HT-29 (cell line): ENCODE data around the gene C1GALT1C1. TPM values are rescaled to one million over a fixed set of nuclear protein-coding genes. Genes with fewer than 3 reads are reported as not detected.
"Not testable (repeated sequence)": the region's sequence is repeated elsewhere in the genome, so short reads cannot be mapped to it uniquely, and the experiment has no call there.

ENCODE experiments used
- DNase-seq: peaks from one replicate; pipeline ENCODE4 v3.0.0-alpha.2; 2015; ENCODE audit warnings: low spot score
- total RNA-seq: library from RNA; depleted of rRNA; stranded (reverse); fragments of >200 nt; shearing (Covaris generic); gene quantifications from 2 replicates; pipeline ENCODE4 v1.2.3, GENCODE V29; 2014; rRNA removed

The C1GALT1C1 gene
- total RNA-seq = 17.7 and 18.6 TPM in 2 replicates

DNA sequence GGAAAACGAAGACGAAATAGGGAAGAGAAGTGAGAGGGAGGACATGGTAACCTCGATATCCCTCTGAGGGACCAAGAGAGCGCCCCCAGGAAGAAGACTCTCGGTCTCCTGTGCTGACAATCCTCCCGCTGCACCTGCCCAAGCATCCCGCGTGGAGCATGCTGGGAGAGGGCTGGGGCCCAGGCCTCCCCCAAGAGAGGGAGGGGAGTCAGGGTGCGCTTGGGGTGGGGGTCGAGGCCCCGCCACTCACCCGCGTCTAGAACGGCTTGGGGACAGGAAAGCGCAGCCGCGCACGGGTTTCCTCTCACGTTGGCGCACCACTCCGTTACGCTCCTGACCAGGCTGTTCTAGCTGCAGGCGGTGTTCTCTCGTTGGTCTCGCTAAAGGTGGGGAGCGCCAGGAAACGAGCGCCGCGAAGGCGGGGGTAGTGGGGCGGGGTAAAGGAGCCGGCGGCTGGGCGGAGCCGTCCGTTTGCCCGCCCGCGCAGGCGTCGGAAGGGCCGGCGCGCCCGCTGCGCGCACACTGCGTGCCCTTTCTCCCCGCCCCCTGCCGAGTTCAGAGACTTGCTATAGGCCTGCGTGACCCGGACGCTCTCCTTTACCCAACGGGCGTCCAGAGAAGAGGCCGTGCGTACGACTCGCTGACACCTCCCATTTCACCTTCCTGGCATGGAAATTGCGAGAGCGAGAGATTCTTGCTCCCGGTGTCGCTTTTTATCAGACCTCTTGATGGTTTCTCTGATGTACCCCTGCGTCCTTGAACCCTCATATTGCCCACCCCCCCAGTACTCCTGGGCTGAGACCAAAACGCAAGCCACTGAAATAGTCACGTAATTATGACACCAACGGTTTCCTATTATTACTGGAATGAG lies at the start of gene C1GALT1C1:
TSS of gene C1GALT1C1 (minus strand) at position 388 of the 871 bp plus-strand sequence. CDS start 2,888 bp downstream, outside the sequence.
- peak; percentile 93 for DNase-seq

DNA sequence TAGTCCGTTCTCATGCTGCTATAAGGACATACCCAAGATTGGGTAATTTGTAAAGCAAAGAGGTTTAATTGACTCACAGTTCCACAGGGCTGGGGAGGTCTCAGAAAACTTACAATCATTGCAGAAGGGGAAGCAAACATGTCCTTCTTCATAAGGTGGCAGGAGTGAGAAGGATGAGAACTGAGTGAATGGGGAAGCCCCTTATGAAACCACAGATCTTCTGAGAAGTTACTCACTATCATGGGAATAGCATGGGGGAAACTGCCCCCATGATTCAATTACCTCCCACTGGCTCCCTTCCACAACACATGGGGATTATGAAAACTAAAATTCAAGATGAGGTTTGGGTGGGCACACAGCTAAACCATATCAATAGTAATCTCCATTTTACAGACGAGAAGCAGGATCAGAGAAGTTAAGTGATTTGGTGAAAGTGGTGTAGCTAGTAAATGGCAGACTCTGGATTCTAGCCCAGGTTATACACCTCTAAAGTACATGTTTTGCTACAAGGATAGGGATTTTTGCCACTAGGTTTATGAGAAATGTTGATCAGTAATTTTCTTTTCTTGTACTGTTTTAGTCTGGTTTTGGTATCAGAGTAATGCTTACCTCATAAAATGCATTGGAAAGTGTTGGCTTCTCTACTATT lies 47.3 kb upstream of the C1GALT1C1 start:
- DNase-seq = no peak

DNA sequence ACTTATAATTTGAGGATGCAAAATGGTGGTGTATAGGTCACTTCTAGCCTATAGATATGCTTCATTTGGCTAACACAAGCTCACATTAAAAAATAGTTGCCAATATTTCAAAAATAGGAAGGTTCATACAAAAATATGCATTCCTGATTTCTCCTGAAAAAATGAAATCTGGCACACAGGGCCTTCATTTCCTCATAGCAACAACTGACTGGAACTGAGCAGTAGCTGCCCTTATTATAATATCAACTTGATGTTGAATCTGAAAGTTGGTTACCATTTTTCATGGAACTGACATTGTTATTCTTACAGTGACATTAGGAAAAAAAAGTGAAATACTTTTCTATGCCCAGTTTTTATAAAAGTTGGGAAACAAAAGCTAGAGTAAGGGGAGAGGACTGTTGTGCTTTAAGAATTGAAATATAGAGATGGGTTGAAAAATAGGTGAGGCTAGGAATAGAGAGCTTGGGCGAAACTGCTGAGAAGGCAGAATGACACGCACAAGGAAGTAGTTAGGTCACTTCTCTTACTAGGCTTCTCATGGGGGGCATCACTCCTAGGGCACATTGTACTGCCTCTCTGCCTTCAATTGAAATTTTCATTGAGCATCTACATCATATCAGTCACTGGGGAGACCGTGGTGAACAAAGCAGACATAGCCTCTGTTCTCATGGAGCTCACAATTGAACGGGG lies 43.1 kb upstream of the C1GALT1C1 start:
- DNase-seq = no peak

DNA sequence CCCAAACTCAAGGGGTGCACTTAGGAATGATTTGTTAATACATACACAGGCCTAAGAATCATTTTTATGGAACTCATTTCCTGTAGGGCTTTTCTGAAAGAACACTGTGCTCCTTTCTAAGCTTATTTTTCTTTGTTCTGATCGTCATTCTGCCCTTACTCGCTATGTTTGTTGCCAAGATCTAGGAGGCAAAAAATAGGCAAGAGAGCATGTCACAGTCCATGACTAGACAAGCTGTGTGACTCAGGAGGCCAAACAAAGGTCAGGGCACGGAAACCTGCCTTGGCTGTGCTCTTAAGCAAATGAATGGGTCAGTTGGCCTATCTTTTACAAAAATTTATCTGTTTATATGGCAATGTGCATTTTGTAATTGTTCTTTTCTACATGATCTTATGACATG lies 42.5 kb upstream of the C1GALT1C1 start:
- DNase-seq = peak; percentile 41

DNA sequence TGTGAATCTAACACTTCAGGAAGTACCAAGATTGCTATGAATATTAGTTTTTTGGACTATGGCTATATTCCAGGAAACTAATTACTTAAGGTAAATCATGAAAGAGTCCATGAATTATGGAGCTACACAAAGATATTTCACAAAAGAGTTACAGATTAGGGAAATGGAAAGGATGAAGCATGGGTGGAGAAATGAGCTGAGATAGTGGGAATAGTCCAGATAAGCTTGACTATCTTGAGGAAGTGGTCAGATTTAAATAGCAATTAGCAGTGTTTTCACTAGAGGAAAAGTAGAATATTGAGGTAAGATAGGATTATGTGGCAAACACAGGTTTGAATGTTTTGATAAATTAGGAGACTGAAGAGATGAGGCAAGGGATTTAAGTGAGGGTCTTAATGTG lies 42.1 kb upstream of the C1GALT1C1 start:
- DNase-seq = no peak

DNA sequence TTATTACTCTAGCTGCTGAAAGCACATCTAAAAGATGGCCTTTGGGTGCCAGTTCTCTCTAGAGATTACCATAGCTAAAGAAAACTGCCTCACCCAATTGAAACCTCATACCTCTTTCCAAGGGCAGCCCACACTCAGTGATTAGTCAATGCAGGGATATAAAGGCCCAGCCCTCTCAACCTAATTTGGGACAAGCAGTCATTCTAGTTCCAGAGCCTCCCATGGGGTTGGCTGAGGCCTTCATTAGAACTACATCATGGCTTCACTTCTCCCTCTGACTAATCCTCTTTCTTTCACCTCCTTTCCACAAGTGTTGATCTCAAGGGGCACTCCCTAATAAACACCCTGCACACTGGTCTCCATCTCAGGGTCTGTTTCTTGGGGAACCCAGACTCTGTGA lies 38.5 kb upstream of the C1GALT1C1 start:
- DNase-seq = no peak

DNA sequence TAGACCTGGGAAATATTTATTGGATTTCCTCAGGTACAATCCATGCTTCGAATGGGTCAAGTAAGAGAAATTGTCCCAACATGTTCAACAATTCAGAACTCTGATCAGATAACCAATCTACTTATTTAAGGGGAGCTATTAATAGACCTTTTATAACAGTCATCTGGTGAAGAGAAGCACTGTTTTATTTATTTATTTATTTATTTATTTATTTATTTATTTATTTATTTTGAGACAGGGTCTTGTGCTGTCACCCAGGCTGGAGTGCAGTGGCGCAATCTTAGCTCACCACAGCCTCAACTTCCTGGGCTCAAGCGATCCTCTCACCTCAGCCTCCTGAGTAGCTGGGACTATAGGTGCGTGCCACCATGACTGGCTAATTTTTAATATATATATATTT lies 34.7 kb upstream of the C1GALT1C1 start:
- not testable (repeated sequence) for DNase-seq

DNA sequence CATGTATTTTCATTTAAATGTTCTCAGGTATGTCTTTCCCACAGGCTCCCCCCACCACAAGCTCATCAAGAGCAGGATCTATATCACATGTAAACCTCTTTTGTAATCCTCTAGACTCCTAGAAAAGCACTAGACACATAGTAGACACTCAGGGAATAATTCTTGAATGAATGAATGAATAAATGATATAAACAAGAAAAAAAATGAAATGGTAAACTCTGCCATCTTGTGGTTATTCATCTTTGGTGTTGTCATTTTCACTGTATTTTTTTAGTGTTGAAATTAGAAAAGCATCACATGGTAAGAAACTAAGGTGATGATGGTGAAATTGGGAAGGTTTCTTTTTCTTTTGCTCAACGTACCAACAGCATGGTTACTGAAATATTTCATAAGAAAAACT lies 34.2 kb upstream of the C1GALT1C1 start:
- peak; percentile 67 for DNase-seq

DNA sequence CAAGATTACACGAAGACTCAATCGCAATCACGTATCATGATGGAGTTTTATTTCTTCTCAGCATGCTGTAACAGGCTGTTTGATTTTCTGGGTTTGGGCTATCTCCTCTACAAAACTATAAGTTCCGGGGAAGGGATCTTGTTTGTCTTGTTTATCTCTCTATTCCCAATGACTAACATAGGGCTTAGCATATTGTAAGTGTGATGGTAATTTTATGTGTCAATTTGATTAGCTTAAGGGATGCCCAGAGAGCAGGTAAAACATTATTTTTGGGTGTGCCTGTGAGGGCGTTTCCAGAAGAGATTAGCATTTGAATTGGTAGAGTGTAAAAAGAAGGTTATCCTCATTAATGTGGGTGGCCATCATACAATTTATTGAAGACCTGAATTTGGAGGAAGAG lies 32.8 kb upstream of the C1GALT1C1 start:
- DNase-seq = no peak

DNA sequence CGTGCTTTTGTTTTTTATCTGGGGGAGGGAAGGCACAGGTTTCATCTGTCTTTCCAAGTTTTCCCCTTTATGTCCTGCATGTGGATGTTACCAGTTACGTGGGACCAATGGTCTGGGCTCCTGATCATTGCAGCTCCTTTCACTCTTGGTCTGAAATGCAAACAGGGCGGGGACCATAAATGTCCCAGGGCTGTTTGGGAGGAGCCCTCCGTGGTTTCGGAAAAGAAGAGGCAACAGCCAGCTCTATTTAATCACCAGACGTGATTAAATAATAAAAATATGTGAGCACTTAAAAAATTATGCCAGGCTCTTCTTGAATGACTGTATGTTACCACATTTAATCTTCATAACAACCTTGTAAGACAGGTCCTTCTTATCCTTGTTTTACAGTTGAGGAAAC lies 30.8 kb upstream of the C1GALT1C1 start:
- DNase-seq = no peak

DNA sequence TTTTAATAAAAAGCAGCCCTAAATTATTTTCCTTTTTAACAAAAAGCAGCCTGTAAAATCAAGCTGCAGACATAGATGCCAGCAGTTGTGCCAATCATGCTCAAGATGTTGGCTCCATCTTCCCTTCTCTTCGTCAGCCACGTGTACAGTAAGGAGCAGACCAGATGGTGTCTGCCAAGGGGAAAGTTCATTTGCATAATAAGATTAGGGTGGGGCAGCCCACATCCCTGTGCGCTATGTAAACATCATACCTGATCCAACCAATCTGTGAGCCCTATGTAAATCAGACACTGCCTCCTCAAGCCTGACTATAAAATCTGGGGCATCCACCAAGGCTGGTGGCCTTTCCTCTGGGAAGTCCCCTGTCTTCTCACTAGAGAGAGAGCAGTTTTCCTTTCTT lies 23.1 kb upstream of the C1GALT1C1 start:
- DNase-seq = peak; percentile 7

DNA sequence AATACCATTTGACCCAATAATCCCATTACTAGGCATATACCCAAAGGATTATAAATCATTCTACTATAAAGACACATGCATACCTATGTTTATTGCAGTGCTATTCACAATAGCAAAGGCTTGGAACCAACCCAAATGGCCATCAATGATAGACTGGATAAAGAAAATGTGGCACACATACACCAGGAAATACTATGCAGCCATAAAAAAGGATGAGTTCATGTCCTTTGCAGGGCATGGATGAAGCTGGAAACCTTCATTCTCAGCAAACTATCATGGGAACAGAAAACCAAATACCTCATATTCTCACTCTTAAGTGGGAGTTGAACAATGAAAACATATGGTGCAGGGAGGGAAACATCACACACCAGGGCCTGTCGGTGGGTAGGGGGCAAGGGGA lies 22.4 kb upstream of the C1GALT1C1 start:
- DNase-seq = not testable (repeated sequence)

DNA sequence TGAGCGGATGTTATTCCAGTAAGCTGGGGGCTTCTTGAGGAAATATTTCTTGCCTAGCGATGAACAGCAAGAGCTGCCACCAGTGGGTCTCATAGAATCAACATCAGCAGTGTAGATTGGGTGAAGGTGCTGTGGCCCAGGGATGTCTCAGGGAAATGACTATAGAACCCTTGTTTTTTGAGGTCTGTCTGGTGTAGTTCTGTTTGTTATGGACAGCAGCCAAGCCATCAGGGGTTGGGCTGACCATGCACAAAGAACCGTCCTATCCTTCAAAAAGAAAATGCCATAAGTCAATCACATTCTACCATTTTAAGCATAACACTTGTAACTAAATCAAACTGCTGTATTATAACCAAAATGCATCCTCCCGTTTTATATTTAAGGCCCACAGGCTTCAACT lies 17.3 kb upstream of the C1GALT1C1 start:
- DNase-seq = no peak

DNA sequence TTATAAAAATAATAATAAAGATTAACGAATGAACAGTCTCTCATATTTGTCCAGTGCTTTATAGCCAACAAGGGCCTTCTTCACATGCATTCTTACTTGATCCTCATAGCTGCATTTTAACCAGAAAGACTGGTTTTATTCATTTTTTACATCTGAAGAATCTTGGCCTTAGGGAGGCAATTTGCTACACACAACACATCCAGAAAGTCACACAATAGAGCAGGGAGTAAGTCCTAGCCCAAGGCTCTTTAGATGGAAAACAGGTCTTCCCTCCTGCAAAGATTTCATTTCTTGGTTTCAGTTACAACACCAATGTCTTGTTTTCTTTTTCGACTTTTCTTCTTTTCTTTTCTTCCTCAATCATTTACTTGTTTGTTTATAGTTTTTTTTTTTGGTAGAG lies 13.0 kb upstream of the C1GALT1C1 start:
- no peak for DNase-seq

DNA sequence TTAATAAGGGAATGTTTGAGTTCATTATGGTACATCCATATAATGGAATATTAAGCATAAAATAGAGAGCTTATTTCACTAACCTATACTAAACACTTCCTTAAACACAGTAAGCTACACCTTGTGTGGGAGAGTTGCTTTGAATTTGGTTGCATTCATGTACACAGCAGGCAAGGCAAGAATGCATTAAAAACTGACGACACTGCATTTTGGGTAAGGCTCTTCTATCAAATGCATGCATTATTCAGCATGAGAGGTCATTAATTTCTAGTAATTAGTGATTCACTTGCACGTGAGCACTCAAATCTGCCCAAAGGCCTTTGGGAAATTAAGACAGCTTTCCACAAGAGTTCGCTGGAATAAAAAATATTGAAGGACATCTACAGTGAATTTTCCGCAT lies 8.8 kb upstream of the C1GALT1C1 start:
- DNase-seq = no peak

DNA sequence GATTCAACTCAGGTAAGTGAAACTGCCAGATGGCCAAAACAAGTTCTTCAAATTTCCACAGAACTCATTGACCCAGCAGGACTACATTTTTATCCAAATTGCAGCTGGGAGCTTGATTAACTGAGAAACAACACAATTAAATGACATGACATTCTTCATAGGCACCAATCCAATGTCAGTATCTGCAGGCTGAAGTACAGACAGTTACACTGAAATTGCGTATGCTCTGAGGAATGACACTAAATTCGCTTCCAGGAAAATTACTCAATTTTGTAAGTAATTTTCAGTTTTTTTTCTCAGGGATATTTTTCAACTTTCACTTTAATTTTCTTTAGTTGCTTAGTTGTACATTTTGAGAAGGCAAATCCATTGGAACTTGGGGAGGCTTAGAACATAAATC lies 4.5 kb downstream of the C1GALT1C1 start:
- no peak for DNase-seq

DNA sequence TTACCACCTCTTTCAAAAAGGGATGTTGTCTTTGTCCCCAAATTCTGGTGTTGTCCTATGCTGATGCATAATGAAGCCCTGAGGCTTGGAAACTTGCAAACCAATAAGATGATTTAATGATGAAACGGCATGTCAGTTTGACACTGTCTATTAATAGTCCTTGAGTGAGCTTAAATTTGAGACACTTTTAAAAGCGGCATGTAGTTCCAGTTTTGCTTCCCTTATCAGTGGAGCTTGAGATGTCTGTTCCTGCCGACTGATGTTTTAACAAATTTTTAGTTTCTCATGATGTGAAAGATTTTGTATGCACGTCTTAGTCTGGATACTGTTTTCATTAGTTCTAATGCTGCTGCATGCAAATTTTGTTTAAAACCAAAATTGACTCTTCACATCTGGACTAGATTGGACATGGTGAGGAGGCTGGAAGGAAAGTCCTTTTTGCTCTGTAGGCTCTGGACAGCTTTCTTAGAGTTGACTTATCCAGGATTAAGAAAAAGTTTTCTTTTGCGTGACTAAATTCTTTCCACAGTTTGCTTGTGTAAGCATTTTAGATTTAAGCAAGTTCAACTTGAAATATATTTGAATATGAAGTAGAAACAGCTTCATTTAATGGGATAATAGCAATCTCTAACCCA lies 11.7 kb downstream of the C1GALT1C1 start:
- DNase-seq = no peak

DNA sequence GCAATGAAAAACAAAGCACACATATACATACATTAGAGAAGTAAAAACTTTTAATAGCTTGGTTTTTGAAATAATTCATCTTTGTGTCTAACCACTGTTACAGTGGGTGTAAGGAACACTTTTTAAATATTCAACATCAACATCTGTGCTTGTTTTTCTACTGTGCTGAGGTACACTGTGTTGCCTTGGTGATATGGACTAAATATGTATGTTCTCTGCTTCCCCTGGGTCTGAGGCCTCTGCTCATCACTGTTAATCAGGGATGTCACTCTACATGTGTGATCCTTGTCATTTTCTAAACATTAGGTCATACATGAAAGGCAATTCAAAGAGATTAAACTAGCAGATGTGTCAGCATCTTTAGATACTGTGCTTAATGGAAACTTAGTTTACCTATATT lies 15.0 kb downstream of the C1GALT1C1 start:
- DNase-seq = no peak

DNA sequence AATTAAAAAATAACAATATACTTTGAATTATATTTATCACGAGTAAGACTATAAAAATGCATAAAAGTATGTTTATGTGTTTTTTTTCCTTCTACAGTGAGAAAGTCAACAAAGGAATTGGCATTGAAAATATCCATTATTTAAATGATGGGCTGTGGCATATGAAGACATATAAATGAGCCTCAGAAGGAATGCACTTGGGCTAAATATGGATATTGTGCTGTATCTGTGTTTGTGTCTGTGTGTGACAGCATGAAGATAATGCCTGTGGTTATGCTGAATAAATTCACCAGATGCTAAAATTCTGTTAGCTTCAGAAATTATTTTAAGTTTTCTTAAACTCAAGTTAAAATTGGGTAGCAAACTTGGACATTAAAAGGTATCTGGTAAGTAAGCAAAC lies 17.8 kb downstream of the C1GALT1C1 start:
- DNase-seq = no peak

DNA sequence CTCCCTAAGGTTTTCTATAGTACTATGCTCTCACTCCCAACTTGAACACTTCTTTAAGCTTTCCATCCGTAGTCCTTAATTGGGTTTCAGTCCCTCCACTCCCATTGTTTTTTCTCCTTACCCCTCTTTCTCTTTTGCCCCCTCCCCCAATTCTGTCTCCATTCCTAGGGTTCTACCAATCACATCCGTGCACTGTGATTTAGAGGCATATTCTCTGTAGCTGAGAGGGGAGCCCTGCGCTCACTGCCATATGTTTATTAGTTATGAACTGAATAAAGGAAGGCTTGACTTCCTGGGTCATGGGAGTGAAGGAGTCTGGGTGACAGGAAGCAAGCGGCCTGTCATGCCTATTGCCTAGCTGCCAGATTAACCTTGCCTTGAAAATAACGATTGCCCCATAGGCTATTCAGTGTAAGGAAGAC lies 25.5 kb downstream of the C1GALT1C1 start:
- DNase-seq = peak; percentile 50

DNA sequence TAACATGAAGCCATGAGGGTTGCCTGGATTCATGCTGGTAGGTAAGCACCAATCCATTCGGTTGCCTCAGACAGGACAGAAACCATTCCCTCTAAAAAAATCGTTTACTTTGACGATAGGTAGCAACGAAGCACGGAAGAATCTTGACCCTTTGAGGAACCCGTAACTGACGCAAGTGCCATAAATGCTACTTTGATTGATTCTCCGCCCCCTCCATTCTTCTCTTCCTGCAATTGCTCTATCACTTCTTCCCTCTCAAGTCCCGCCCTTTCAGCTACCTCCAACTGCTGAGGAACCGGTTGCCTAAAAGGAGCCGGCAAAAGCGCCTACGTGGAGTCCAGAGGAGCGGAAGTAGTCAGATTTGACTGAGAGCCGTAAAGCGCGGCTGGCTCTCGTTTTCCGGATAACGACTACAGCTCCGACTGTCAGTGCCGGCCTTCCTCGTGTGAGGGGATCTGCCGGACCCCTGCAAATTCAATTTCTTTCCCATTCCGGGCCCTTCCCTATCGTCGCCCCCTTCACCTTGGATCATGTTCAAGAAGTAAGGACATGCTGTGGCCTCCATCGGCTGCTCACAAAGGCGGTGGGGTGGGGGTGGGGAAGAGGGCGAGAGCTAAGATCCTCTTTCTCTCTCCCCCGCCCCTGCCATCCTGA lies 26.0 kb downstream of the C1GALT1C1 start, which contains the start of gene MCTS1:
TSS of gene MCTS1 (plus strand) at position 395 of the 654 bp plus-strand sequence. CDS start at position 531, 136 bp downstream.
- DNase-seq = peak; percentile 85
